H1 (cell line): Measurements from ENCODE around the gene EVX2. TPM values are rescaled to one million over a fixed set of nuclear protein-coding genes. Genes with fewer than 3 reads are reported as not detected.

Source experiments
- CTCF ChIA-PET: fragments of 300-600 bp; sonication (Branson Sonifier 250); formaldehyde crosslinking; loops from one replicate; lab custom pipeline; 2021; ENCODE audit not compliant: partially characterized antibody; lab: Charles Lee
- POLR2A ChIA-PET: fragments of 300-600 bp; sonication (Branson Sonifier 250); formaldehyde crosslinking; loops from one replicate; lab custom pipeline; 2021; ENCODE audit warnings: inconsistent platforms; ENCODE audit not compliant: partially characterized antibody; lab: Charles Lee
- DNase-seq, 2 experiments: peaks; one replicate each; pipeline versions ENCODE4 v3.0.0 to v3.0.0-alpha.2; 2010 to 2022; ENCODE audit warnings: low spot score in 2 of 2, low read depth in 1 of 2, mixed read lengths in 1 of 2
- FAIRE-seq: peaks from 2 replicates; lab custom pipeline; 2011; peaks lifted over from hg19 to GRCh38; lab: Jason Lieb, UNC
- H2AFZ ChIP-seq: 2 replicates; pipeline ENCODE4 v1.8.1; 2012; ENCODE audit warnings: low read length, inconsistent platforms
- H2AK5ac ChIP-seq: 2 replicates; pipeline ENCODE4 v1.6.1; 2013; ENCODE audit warnings: low read depth, low read length
- H2BK120ac ChIP-seq: replicated peaks from 2 replicates; pipeline ENCODE3; 2013; ENCODE audit warnings: low read depth, low read length, inconsistent platforms
- H2BK12ac ChIP-seq: 2 replicates; pipeline ENCODE4 v1.6.1; 2013; ENCODE audit warnings: low read depth, low read length
- H2BK15ac ChIP-seq: 2 replicates; pipeline ENCODE4 v1.6.1; 2013; ENCODE audit warnings: low read length
- H2BK20ac ChIP-seq: 2 replicates; pipeline ENCODE4 v1.6.1; 2013; ENCODE audit warnings: low read length
- H2BK5ac ChIP-seq: 2 replicates; pipeline ENCODE4 v1.6.1; 2013; ENCODE audit warnings: low read depth, low read length
- H3K14ac ChIP-seq: 2 replicates; pipeline ENCODE4 v1.6.1; 2013; ENCODE audit warnings: inconsistent platforms; ENCODE audit not compliant: insufficient read length
- H3K18ac ChIP-seq: 2 replicates; pipeline ENCODE4 v1.6.1; 2013; ENCODE audit warnings: low read length; ENCODE audit errors: extremely low read depth
- H3K23ac ChIP-seq: 2 replicates; pipeline ENCODE4 v1.6.1; 2013; ENCODE audit warnings: inconsistent platforms; ENCODE audit not compliant: insufficient read length
- H3K23me2 ChIP-seq: 2 replicates; pipeline ENCODE4 v1.6.1; 2013; ENCODE audit warnings: low read depth, low read length
- H3K27ac ChIP-seq: 2 replicates; pipeline ENCODE4 v1.6.1; 2011; ENCODE audit warnings: low read depth, low read length, inconsistent platforms
- H3K27me3 ChIP-seq, 4 experiments: replicated peaks in 1 of 4; 1 replicate in 1 of 4; 2 replicates in 3 of 4; pipeline versions ENCODE4 v1.6.1 to v1.8.1; 2011 to 2013; ENCODE audit warnings: low read length in 3 of 4, mild to moderate bottlenecking in 3 of 4, inconsistent platforms in 2 of 4, mixed read lengths in 2 of 4, moderate library complexity in 1 of 4; ENCODE audit not compliant: control insufficient read depth in 3 of 4, insufficient read depth in 3 of 4; ENCODE audit errors: extremely low read depth in 1 of 4
- H3K36me3 ChIP-seq, 4 experiments: 2 replicates each; pipeline versions ENCODE4 v1.6.1 to v1.8.1; 2011 to 2013; ENCODE audit warnings: mild to moderate bottlenecking in 4 of 4, low read length in 3 of 4, moderate library complexity in 2 of 4, control low read depth in 1 of 4, inconsistent platforms in 1 of 4; ENCODE audit not compliant: insufficient read depth in 4 of 4, control insufficient read depth in 2 of 4
- H3K4ac ChIP-seq: replicated peaks from 2 replicates; pipeline ENCODE3; 2013; ENCODE audit warnings: low read length, low read depth, mixed read lengths, inconsistent platforms; ENCODE audit not compliant: insufficient read length
- H3K4me1 ChIP-seq, 4 experiments: replicated peaks in 1 of 4; 1 replicate in 1 of 4; 2 replicates in 3 of 4; pipeline versions ENCODE4 v1.6.1 to v1.8.1; 2011 to 2013; ENCODE audit warnings: low read length in 3 of 4, inconsistent platforms in 2 of 4, mixed read lengths in 1 of 4; ENCODE audit not compliant: insufficient read depth in 4 of 4, control insufficient read depth in 3 of 4
- H3K4me2 ChIP-seq, 2 experiments: 2 replicates each; pipeline versions ENCODE4 v1.6.1 to v1.8.1; 2011 to 2013; ENCODE audit warnings: low read depth in 2 of 2, low read length in 2 of 2, control low read depth in 1 of 2, inconsistent platforms in 1 of 2, mild to moderate bottlenecking in 1 of 2; ENCODE audit not compliant: insufficient read depth in 1 of 2
- H3K4me3 ChIP-seq, 4 experiments: fragments of 200-600, 300-600 bp in 1 of 4; sonication (generic), shearing (Covaris generic), sonication (Bioruptor Twin) in 1 of 4; 2 replicates each; pipeline versions ENCODE4 v1.5.1 to v1.8.1; 2011 to 2016; ENCODE audit warnings: low read length in 4 of 4, low read depth in 3 of 4, control low read depth in 2 of 4, inconsistent platforms in 2 of 4, mild to moderate bottlenecking in 2 of 4, mixed read lengths in 1 of 4, moderate library complexity in 1 of 4; ENCODE audit not compliant: insufficient read depth in 2 of 4; ENCODE audit errors: extremely low read depth in 1 of 4
- H3K56ac ChIP-seq: replicated peaks from 2 replicates; pipeline ENCODE3; 2013; ENCODE audit warnings: low read depth, mild to moderate bottlenecking, mixed read lengths, low read length, inconsistent platforms; ENCODE audit not compliant: insufficient read length
- H3K79me1 ChIP-seq: 2 replicates; pipeline ENCODE4 v1.6.1; 2013; ENCODE audit warnings: low read depth, low read length, control low read depth
- H3K79me2 ChIP-seq, 2 experiments: 2 replicates each; pipeline versions ENCODE4 v1.6.1 to v1.8.1; 2012 to 2013; ENCODE audit warnings: low read length in 2 of 2, mild to moderate bottlenecking in 2 of 2, inconsistent platforms in 1 of 2; ENCODE audit not compliant: insufficient read depth in 2 of 2, control insufficient read depth in 1 of 2
- H3K9ac ChIP-seq, 4 experiments: replicated peaks in 1 of 4; 1 replicate in 1 of 4; 2 replicates in 3 of 4; pipeline versions ENCODE4 v1.6.1 to v1.8.1; 2011 to 2013; ENCODE audit warnings: low read depth in 3 of 4, low read length in 3 of 4, control low read depth in 2 of 4, mild to moderate bottlenecking in 2 of 4, moderate library complexity in 2 of 4, inconsistent platforms in 1 of 4; ENCODE audit errors: extremely low read depth in 1 of 4
- H3K9me3 ChIP-seq, 2 experiments: 2 replicates each; pipeline versions ENCODE4 v1.6.1 to v1.8.1; 2012 to 2013; ENCODE audit warnings: mild to moderate bottlenecking in 2 of 2, moderate library complexity in 2 of 2, control low read depth in 1 of 2, inconsistent platforms in 1 of 2, low read depth in 1 of 2, low read length in 1 of 2, mixed read lengths in 1 of 2; ENCODE audit not compliant: insufficient read depth in 2 of 2
- H4K20me1 ChIP-seq, 2 experiments: replicated peaks in 1 of 2; 2 replicates each; pipeline versions ENCODE3 to v1.8.1; 2011 to 2013; ENCODE audit warnings: inconsistent platforms in 2 of 2, low read length in 2 of 2, mild to moderate bottlenecking in 1 of 2; ENCODE audit not compliant: insufficient read depth in 2 of 2, control insufficient read depth in 1 of 2
- H4K5ac ChIP-seq: 2 replicates; pipeline ENCODE4 v1.6.1; 2013; ENCODE audit warnings: low read length, low read depth, mixed read lengths, inconsistent platforms; ENCODE audit not compliant: insufficient read length
- H4K8ac ChIP-seq: 2 replicates; pipeline ENCODE4 v1.8.0; 2013; ENCODE audit warnings: mild to moderate bottlenecking, moderate library complexity, low read length, inconsistent platforms; ENCODE audit not compliant: insufficient read depth; ENCODE audit errors: extremely low read depth
- H4K91ac ChIP-seq: replicated peaks from 2 replicates; pipeline ENCODE3; 2013; ENCODE audit warnings: low read length, mixed read lengths, inconsistent platforms; ENCODE audit not compliant: insufficient read length
- BACH1 ChIP-seq: IDR thresholded peaks from 2 replicates; pipeline ENCODE4 v1.6.1; 2012; ENCODE audit warnings: low read length, improper control_type of control experiment
- CBX8 ChIP-seq: fragments of 300-800, 300-1000 bp; sonication (generic); IDR thresholded peaks from 2 replicates; pipeline ENCODE4 v1.7.1; 2016; ENCODE audit warnings: low read depth, low read length, borderline replicate concordance
- CHD2 ChIP-seq: IDR thresholded peaks from 2 replicates; pipeline ENCODE4 v1.6.1; 2012; ENCODE audit warnings: low read length, improper control_type of control experiment
- CTBP2 ChIP-seq: IDR thresholded peaks from 2 replicates; pipeline ENCODE4 v1.7.0; 2011; ENCODE audit warnings: borderline replicate concordance, mild to moderate bottlenecking, moderate library complexity, mixed read lengths, low read length; ENCODE audit not compliant: insufficient read depth, insufficient read length
- JUND ChIP-seq: IDR thresholded peaks from 2 replicates; pipeline ENCODE4 v1.6.1; 2011; ENCODE audit warnings: mild to moderate bottlenecking, improper control_type of control experiment, low read length
- POLR2AphosphoS5 ChIP-seq: IDR thresholded peaks from 2 replicates; pipeline ENCODE4 v1.6.1; 2011; ENCODE audit warnings: low read depth, low read length
- TBP ChIP-seq: IDR thresholded peaks from 2 replicates; pipeline ENCODE4 v1.6.1; 2011; ENCODE audit warnings: low read depth, low read length, improper control_type of control experiment
- WGBS, 2 experiments: shearing (Covaris generic) in 1 of 2; methylation state at CpG; one replicate each; pipeline versions ENCODE4 v1.1.6 to v1.1.7; 2013 to 2015; ENCODE audit warnings: low lambda C conversion rate in 2 of 2, mixed read lengths in 2 of 2, inconsistent platforms in 1 of 2, low coverage in 1 of 2, missing lambda C conversion rate in 1 of 2; ENCODE audit not compliant: insufficient replicate concordance in 2 of 2, insufficient coverage in 1 of 2, insufficient read length in 1 of 2; ENCODE audit errors: extremely low coverage in 1 of 2, missing lambda C conversion rate in 1 of 2; 5-methylcytosine and 5-hydroxymethylcytosine counted together
- polyA plus RNA-seq, 7 experiments: library from polyadenylated mRNA; depleted of rRNA in 3 of 7; stranded (reverse) in 5 of 7; unstranded in 2 of 7; fragments of >200 nt in 5 of 7; fragments of 200-250 nt in 2 of 7; gene quantifications; 1 replicate in 5 of 7; 2 replicates in 1 of 7; 4 replicates in 1 of 7; pipeline versions ENCODE4 v1.2.1 to v1.2.3, GENCODE V29; 2011 to 2013; ENCODE audit warnings: missing spikeins in 2 of 7, mixed read lengths in 2 of 7
- total RNA-seq: library from RNA; stranded (reverse); fragmentation: NEBNext Ultra II Directional; extraction: Animal tissue kit (Norgen Biotek cat#: 25700); gene quantifications from 2 replicates; pipeline ENCODE4 v1.2.1, GENCODE V29; 2021
- TF ChIP-seq, protein P1 (sequence below), 3 experiments: IDR thresholded peaks; 1 replicate in 2 of 3; 2 replicates in 1 of 3; pipeline versions ENCODE4 v1.5.1 to v1.6.1; 2011; ENCODE audit warnings: low read length in 3 of 3, mild to moderate bottlenecking in 3 of 3, inconsistent platforms in 2 of 3, low read depth in 1 of 3, moderate library complexity in 1 of 3; ENCODE audit not compliant: insufficient read depth in 1 of 3; ENCODE audit errors: control extremely low read depth in 1 of 3

EVX2 gene
- total and polyA plus RNA-seq, 2 of the 8 experiments (the other 6 are each of a cell fraction or from before 2014, with no cell fraction given) = not detected

DNA sequence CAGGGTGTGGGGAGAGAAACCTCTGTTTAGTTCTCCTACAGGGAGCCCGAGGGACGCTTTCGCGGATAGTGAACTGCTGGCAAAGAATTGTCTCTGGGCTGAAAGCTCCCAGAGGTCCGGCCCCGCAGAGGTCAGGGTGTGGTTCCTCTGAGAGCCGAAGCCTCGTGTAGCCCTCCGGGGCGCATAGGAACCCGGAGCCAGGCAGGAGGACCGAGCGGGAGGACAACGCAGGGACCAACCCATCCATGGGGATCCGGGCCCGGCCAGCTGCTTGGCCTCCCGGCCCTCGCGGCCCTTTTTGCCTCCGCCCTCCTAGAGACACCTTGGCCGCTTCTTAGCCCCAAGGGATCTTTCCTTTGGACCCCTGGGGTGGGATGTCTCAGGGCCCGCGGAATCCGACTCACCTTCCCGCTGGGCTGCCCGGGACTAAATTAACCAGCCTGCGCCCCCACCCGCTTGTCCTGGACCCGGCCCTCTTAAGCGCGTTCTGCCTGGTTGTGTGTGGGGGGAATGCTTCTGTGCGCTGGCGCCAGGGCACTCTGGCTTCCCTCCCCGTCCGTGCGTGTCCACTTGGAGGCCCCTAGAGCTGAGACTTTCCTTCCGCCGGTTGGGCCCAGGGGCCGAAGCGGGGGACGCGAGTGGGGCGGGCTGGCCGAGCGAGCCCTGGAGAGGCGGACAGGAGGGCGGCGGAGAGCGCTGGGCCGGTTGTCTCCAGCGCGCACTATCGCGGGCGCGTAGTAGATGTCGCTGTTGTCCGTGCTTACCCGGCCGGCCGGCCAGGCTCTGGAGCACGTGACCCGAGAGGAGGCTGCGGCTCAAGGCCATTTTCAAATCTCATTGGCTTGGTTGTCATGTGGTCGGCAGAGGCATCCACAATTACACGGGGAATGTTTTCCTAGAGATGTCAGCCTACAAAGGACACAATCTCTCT is 32.4 kb upstream of the EVX2 start, which contains the start of gene HOXD10:
Gene HOXD10, plus strand, starts transcription at position 896 of the 931 bp plus-strand sequence. CDS start 56 bp downstream, outside the sequence.
- Histone ChIP-seq H2AFZ (no peak within 1 kb of the TSS), H2BK20ac (no peak within 1 kb of the TSS), H4K91ac (no peak within 1 kb of the TSS), H3K18ac (no peak within 1 kb of the TSS; the same call in 1 of the 2 replicates), H3K14ac (no peak within 1 kb of the TSS), H4K5ac (no peak within 1 kb of the TSS), H3K4me1 (peaks cover 0 to 5% (median under 1%) of the 10 kb centered on the region in 4 experiments; a peak in 4 of 7 replicates), H2BK12ac (no peak within 1 kb of the TSS), H3K79me1 (no peaks in the 10 kb centered on the region), H3K4ac (no peak within 1 kb of the TSS), H3K56ac (no peak within 1 kb of the TSS), H3K4me2 (peak within 1 kb of the TSS; percentile 37 to 60), H4K20me1 (peaks cover 21 to 34% of the 10 kb centered on the region in 2 experiments), H2AK5ac (no peak within 1 kb of the TSS), H3K23me2 (no peaks in the 10 kb centered on the region; the same call in 1 of the 2 replicates), H3K27me3 (peaks cover 92 to 100% (median 99%) of the 10 kb centered on the region in 4 experiments), H2BK120ac (no peak within 1 kb of the TSS), H3K23ac (no peak within 1 kb of the TSS), H3K27ac (no peak within 1 kb of the TSS), H3K36me3 (peaks cover 0 to 13% (median 0%) of the 10 kb centered on the region in 4 experiments; a peak in 1 of 8 replicates), H3K9ac (no peak within 1 kb of the TSS), H2BK5ac (no peak within 1 kb of the TSS), H3K4me3 (peak within 1 kb of the TSS in 3 of 4 experiments; percentile 6 to 44 (median 23); a peak in 3 of 8 replicates), H3K79me2 (no peaks in the 10 kb centered on the region), H2BK15ac (no peak within 1 kb of the TSS), H3K9me3 (peaks cover 0 to 16% of the 10 kb centered on the region in 2 experiments; a peak in 2 of 4 replicates), H4K8ac (no peak within 1 kb of the TSS; the same call in 1 of the 2 replicates)
- WGBS, 2 experiments = 7% methylated on average over 56 of the region's 66 CpGs; no CpG with 5 or more reads in 1 of the 2 experiments
- POLR2A ChIA-PET = no interaction called here
- peak in 1 of 2 experiments; percentile 82 for DNase-seq
- FAIRE-seq = no peak
- CTCF ChIA-PET = interaction anchor here (0.8 to 5.1 kb wide), 6 partner anchors 11 to 45 kb away, joined by 3 to 19 read pairs (median 5); no protein-coding TSS in a partner anchor
- TF ChIP-seq CTBP2 (no peak), CBX8 (peak; percentile 17; the same call in 1 of the 2 replicates), TBP (no peak), JUND (no peak), CHD2 (peak; percentile 22; the same call in 1 of the 2 replicates), BACH1 (no peak), POLR2AphosphoS5 (no peak)
- TF ChIP-seq, protein P1, sequence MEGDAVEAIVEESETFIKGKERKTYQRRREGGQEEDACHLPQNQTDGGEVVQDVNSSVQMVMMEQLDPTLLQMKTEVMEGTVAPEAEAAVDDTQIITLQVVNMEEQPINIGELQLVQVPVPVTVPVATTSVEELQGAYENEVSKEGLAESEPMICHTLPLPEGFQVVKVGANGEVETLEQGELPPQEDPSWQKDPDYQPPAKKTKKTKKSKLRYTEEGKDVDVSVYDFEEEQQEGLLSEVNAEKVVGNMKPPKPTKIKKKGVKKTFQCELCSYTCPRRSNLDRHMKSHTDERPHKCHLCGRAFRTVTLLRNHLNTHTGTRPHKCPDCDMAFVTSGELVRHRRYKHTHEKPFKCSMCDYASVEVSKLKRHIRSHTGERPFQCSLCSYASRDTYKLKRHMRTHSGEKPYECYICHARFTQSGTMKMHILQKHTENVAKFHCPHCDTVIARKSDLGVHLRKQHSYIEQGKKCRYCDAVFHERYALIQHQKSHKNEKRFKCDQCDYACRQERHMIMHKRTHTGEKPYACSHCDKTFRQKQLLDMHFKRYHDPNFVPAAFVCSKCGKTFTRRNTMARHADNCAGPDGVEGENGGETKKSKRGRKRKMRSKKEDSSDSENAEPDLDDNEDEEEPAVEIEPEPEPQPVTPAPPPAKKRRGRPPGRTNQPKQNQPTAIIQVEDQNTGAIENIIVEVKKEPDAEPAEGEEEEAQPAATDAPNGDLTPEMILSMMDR (IDR thresholded peaks at IDR 0.05; ENCODE audit: control extremely low read depth in 1 of 3, insufficient read depth in 1 of 3, low read depth in 1 of 3, low read length in 3 of 3) = peak; percentile 58 to 73 (median 62)
